Measurements from ENCODE around the gene CDH4.

The CDH4 gene

DNA sequence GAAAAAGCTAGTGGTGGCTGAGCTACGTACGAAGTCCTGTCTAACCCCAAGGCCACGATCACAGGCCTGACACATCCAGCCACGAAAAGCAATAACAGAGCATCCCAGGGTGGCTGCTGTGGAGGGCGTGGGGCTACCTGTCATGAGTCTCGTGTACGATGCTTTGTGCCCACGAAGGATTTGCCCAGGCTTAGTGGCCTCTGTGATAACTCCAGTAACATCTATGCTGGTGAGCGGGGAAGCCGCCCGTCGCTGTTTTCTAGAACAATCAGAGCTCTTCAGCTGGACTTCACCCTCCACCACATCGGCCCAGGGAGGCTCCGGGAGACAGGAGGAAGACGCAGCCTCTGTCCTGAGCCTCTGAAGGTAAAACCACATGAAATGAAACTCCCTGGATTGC is 563.1 kb downstream of the CDH4 start:
- no peaks in the 10 kb centered on the region for H3K4me1 ChIP-seq (ENCODE audit: control insufficient read depth in 5 of 5, insufficient read depth in 5 of 5, low read length in 5 of 5)
- no peak overlapping the region for H3K27ac ChIP-seq (ENCODE audit: low read depth, low read length)
- H3K9ac ChIP-seq (ENCODE audit: low read length in 5 of 5) = no peak overlapping the region
- no peaks in the 10 kb centered on the region for H3K36me3 ChIP-seq (ENCODE audit: control insufficient read depth in 5 of 5, insufficient read depth in 5 of 5, low read length in 5 of 5)
- H3K9me3 ChIP-seq (ENCODE audit: control insufficient read depth in 5 of 5, low read length in 5 of 5) = no peaks in the 10 kb centered on the region
- H3K27me3 ChIP-seq (ENCODE audit: control insufficient read depth in 5 of 5, insufficient read depth in 4 of 5, low read length in 5 of 5) = peaks cover 3 to 17% (median 10%) of the 10 kb centered on the region in 5 donors
- no peak overlapping the region for H3K4me3 ChIP-seq (ENCODE audit: low read depth in 1 of 5, low read length in 5 of 5)

GRCh38 chr20:61815678-61816077 is 563.6 kb downstream of the CDH4 start:
- Histone ChIP-seq H3K9me3 (ENCODE audit: control insufficient read depth in 5 of 5, low read length in 5 of 5) (no peaks in the 10 kb centered on the region), H3K36me3 (ENCODE audit: control insufficient read depth in 5 of 5, insufficient read depth in 5 of 5, low read length in 5 of 5) (no peaks in the 10 kb centered on the region), H3K9ac (ENCODE audit: low read length in 5 of 5) (no peak overlapping the region), H3K4me1 (ENCODE audit: control insufficient read depth in 5 of 5, insufficient read depth in 5 of 5, low read length in 5 of 5) (no peaks in the 10 kb centered on the region), H3K27me3 (ENCODE audit: control insufficient read depth in 5 of 5, insufficient read depth in 4 of 5, low read length in 5 of 5) (peaks cover 3 to 17% (median 10%) of the 10 kb centered on the region in 5 donors), H3K4me3 (ENCODE audit: low read depth in 1 of 5, low read length in 5 of 5) (no peak overlapping the region), H3K27ac (ENCODE audit: low read depth, low read length) (no peak overlapping the region)

DNA sequence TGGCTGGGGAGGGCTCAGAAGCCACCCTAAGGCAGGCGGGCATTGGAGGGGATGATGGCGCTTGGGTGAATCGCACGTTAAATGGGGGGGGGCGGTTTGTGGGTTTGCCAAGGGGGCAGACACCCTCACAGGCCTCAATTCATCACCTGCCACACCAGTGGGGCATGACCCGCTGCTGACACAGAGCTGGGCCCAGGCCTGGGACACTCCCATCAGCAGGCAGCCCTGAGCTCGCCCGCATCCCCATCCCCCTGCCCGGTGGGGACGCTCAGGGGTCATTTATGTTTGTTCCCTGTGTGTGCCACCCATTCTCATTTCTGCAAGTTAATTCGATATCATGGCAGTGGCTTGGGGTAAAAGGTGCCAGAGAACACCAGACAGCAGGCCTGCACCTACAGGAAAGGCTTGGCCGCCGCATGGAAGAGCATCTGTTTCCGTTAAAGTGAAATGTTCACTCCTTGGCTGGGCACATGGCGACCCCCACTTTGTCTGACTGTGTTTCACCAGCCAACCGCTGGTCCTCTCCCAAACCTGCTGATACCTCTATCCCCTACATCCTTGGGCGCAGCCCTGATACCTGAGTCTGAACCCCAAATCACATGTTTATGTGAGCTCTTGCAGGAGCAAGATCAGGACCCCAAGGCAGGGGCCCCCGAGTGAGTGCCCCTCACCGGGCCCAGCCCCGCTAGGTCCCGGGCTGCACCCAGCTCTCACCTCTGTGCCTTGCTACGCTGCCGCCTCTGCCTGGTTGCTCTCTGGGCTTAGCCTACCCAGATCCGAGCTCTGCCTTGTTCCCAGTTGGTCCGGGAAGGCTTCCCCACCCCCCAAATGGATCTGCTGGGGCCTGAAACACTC is 564.8 kb downstream of the CDH4 start:
- H3K9ac ChIP-seq (ENCODE audit: low read length in 5 of 5) = no peak overlapping the region
- peaks cover 3 to 18% (median 13%) of the 10 kb centered on the region in 5 donors for H3K27me3 ChIP-seq (ENCODE audit: control insufficient read depth in 5 of 5, insufficient read depth in 4 of 5, low read length in 5 of 5)
- H3K4me3 ChIP-seq (ENCODE audit: low read depth in 1 of 5, low read length in 5 of 5) = no peak overlapping the region
- H3K9me3 ChIP-seq (ENCODE audit: control insufficient read depth in 5 of 5, low read length in 5 of 5) = no peaks in the 10 kb centered on the region
- H3K27ac ChIP-seq (ENCODE audit: low read depth, low read length) = no peak overlapping the region
- no peaks in the 10 kb centered on the region for H3K4me1 ChIP-seq (ENCODE audit: control insufficient read depth in 5 of 5, insufficient read depth in 5 of 5, low read length in 5 of 5)
- H3K36me3 ChIP-seq (ENCODE audit: control insufficient read depth in 5 of 5, insufficient read depth in 5 of 5, low read length in 5 of 5) = no peaks in the 10 kb centered on the region

DNA sequence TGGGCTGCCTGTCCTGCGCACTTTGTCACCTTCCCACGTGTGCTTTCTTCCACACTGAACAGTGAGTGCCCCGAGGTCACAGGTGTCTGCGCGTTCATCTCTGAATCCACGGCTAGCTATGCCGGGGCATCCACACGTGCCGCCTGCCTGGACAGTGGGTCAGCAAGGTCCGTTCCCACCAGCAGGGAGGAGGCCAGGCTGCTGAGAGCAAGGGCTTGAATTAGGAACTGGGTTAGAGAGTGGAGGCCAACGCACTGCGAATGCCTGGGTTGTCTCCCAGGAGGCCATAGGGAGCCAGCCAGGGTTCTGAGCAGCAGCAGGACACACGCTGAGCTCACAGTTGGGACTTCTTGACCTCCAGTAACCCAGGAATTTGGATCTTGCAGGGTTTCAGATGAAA is 565.5 kb downstream of the CDH4 start:
- Histone ChIP-seq H3K9ac (ENCODE audit: low read length in 5 of 5) (no peak overlapping the region), H3K36me3 (ENCODE audit: control insufficient read depth in 5 of 5, insufficient read depth in 5 of 5, low read length in 5 of 5) (no peaks in the 10 kb centered on the region), H3K4me3 (ENCODE audit: low read depth in 1 of 5, low read length in 5 of 5) (no peak overlapping the region), H3K27ac (ENCODE audit: low read depth, low read length) (no peak overlapping the region), H3K27me3 (ENCODE audit: control insufficient read depth in 5 of 5, insufficient read depth in 4 of 5, low read length in 5 of 5) (peaks cover 2 to 18% (median 13%) of the 10 kb centered on the region in 5 donors), H3K4me1 (ENCODE audit: control insufficient read depth in 5 of 5, insufficient read depth in 5 of 5, low read length in 5 of 5) (no peaks in the 10 kb centered on the region), H3K9me3 (ENCODE audit: control insufficient read depth in 5 of 5, low read length in 5 of 5) (peaks cover 0 to 3% (median 0%) of the 10 kb centered on the region in 5 donors)

DNA sequence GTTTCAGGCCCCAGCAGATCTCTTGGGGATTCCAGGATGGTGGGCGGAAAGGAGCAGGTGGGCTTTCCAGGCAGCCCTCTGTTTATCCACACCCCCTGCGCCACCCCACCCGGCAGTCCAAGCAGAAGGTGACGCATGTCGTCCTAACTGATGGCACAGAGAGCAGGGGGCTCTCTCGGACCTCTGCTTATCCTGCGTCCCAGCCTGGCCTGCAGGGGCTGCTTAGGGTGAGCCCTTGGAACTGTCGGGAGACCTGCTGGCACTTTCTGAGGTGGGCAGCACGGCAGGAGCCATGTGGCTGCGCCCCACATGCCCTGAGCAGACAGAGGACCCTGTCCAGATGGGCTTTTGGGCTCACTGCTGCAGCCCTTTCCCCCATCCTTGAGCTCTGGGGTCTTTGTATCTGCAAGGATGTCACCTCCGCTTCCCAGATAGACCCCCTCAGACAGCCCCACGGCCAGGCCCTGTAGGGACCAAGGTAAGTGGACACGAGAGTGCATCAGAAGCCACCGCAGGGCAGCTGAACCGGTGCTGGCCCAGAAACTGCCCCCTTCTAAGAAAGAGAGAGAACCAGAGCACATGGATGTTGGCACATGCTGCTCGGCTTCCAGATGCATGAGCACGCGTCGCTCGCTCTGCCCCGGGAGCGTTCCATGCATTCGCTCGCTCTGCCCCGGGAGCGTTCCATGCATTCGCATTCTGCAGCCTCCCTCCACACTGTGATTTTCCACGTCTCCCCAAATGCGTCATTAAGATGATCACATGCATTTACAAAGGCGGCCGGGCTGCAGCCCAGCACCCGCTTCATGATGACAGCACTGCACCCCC is 566.9 kb downstream of the CDH4 start:
- peaks cover 0 to 13% (median 11%) of the 10 kb centered on the region in 5 donors for H3K27me3 ChIP-seq (ENCODE audit: control insufficient read depth in 5 of 5, insufficient read depth in 4 of 5, low read length in 5 of 5)
- peaks cover 0 to 5% (median 0%) of the 10 kb centered on the region in 5 donors for H3K9me3 ChIP-seq (ENCODE audit: control insufficient read depth in 5 of 5, low read length in 5 of 5)
- H3K9ac ChIP-seq (ENCODE audit: low read length in 5 of 5) = no peak overlapping the region
- H3K27ac ChIP-seq (ENCODE audit: low read depth, low read length) = no peak overlapping the region
- H3K36me3 ChIP-seq (ENCODE audit: control insufficient read depth in 5 of 5, insufficient read depth in 5 of 5, low read length in 5 of 5) = no peaks in the 10 kb centered on the region
- no peak overlapping the region for H3K4me3 ChIP-seq (ENCODE audit: low read depth in 1 of 5, low read length in 5 of 5)
- no peaks in the 10 kb centered on the region for H3K4me1 ChIP-seq (ENCODE audit: control insufficient read depth in 5 of 5, insufficient read depth in 5 of 5, low read length in 5 of 5)

DNA sequence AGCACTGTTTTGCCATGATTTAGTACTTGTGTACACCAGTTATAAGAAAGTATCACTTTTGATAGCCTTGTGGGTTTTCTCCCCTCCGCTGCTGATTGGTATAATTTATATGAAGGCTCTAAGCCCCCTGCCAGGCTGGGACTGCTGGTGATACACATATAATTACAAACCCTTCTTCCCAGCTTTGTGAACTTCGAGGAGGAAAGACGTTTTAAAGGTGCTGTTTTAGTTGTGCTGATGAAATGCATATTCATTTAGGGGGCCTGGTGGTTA is 567.4 kb downstream of the CDH4 start:
- Histone ChIP-seq H3K36me3 (ENCODE audit: control insufficient read depth in 5 of 5, insufficient read depth in 5 of 5, low read length in 5 of 5) (no peaks in the 10 kb centered on the region), H3K27me3 (ENCODE audit: control insufficient read depth in 5 of 5, insufficient read depth in 4 of 5, low read length in 5 of 5) (peaks cover 0 to 10% (median 7%) of the 10 kb centered on the region in 5 donors), H3K9me3 (ENCODE audit: control insufficient read depth in 5 of 5, low read length in 5 of 5) (peaks cover 0 to 5% (median 0%) of the 10 kb centered on the region in 5 donors), H3K27ac (ENCODE audit: low read depth, low read length) (no peak overlapping the region), H3K9ac (ENCODE audit: low read length in 5 of 5) (no peak overlapping the region), H3K4me1 (ENCODE audit: control insufficient read depth in 5 of 5, insufficient read depth in 5 of 5, low read length in 5 of 5) (no peaks in the 10 kb centered on the region), H3K4me3 (ENCODE audit: low read depth in 1 of 5, low read length in 5 of 5) (no peak overlapping the region)

DNA sequence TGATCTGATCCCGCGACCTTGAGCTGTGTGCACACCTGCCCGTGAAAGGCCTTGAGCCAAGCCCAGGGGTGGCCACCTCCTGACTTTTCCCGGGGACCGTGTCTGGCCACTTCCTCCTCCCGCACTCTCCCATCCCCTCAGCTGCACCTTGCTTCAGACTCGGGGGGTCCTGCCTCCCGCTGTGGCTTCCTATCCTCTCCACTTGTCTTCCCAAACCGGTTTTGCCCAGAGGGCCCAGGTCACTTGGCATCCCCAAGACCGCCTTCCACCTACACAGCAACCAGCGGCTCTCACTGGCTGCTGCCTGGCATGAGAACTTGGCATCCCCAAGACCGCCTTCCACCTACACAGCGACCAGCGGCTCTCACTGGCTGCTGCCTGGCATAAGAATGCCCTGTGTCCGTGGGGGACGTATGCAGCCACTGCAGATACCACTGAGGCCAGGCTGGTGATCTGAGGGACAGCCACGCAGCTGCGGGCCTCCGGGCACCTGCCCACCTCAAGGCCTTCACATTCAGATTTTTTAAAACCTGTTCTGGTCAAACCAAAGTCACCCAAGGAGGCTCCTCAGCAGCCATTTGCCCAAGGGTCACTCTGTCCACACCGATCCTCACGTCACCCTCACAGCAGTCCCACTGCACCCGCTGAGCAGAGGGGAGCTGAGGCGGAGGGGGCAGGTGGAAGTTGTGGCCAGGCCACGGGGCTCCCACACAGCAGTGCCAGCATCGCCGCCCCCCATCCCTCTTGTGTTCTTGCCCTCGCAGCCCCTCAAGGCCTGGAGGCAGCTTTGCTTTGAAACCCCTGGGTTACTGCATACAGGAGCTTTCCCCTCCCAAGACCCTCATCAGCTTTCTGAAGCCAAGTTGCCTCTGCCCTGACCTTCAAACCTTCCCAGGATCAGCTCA is 568.1 kb downstream of the CDH4 start:
- H3K36me3 ChIP-seq (ENCODE audit: control insufficient read depth in 5 of 5, insufficient read depth in 5 of 5, low read length in 5 of 5) = no peaks in the 10 kb centered on the region
- H3K4me1 ChIP-seq (ENCODE audit: control insufficient read depth in 5 of 5, insufficient read depth in 5 of 5, low read length in 5 of 5) = no peaks in the 10 kb centered on the region
- peaks cover 0 to 10% (median 5%) of the 10 kb centered on the region in 5 donors for H3K27me3 ChIP-seq (ENCODE audit: control insufficient read depth in 5 of 5, insufficient read depth in 4 of 5, low read length in 5 of 5)
- no peak overlapping the region for H3K4me3 ChIP-seq (ENCODE audit: low read depth in 1 of 5, low read length in 5 of 5)
- H3K27ac ChIP-seq (ENCODE audit: low read depth, low read length) = no peak overlapping the region
- H3K9me3 ChIP-seq (ENCODE audit: control insufficient read depth in 5 of 5, low read length in 5 of 5) = peaks cover 0 to 5% (median 0%) of the 10 kb centered on the region in 5 donors
- H3K9ac ChIP-seq (ENCODE audit: low read length in 5 of 5) = no peak overlapping the region

DNA sequence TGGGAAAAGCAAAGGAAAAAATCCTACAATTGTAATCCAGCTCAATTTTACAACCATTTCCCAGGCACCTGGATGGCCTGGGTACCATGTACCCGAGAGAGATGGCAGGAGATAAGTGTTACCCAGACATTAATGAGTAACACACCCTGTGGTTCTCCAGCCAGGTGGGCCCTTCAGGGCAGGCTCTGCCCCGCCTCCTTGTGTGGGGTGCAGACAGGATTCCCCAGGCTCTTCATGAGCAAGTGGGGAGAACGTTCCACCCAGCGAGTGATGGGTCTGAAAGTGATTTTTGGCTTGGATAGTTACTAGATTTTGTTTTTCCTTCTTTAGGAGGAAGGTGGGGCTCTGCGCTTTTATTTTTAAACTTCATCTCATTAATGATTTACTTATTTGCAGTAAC is 569.7 kb downstream of the CDH4 start:
- H3K36me3 ChIP-seq (ENCODE audit: control insufficient read depth in 5 of 5, insufficient read depth in 5 of 5, low read length in 5 of 5) = no peaks in the 10 kb centered on the region
- H3K27me3 ChIP-seq (ENCODE audit: control insufficient read depth in 5 of 5, insufficient read depth in 4 of 5, low read length in 5 of 5) = peaks cover 0 to 10% (median 5%) of the 10 kb centered on the region in 5 donors
- no peaks in the 10 kb centered on the region for H3K4me1 ChIP-seq (ENCODE audit: control insufficient read depth in 5 of 5, insufficient read depth in 5 of 5, low read length in 5 of 5)
- peaks cover 0 to 5% (median 0%) of the 10 kb centered on the region in 5 donors for H3K9me3 ChIP-seq (ENCODE audit: control insufficient read depth in 5 of 5, low read length in 5 of 5)
- H3K4me3 ChIP-seq (ENCODE audit: low read depth in 1 of 5, low read length in 5 of 5) = no peak overlapping the region
- H3K9ac ChIP-seq (ENCODE audit: low read length in 5 of 5) = no peak overlapping the region
- H3K27ac ChIP-seq (ENCODE audit: low read depth, low read length) = no peak overlapping the region

DNA sequence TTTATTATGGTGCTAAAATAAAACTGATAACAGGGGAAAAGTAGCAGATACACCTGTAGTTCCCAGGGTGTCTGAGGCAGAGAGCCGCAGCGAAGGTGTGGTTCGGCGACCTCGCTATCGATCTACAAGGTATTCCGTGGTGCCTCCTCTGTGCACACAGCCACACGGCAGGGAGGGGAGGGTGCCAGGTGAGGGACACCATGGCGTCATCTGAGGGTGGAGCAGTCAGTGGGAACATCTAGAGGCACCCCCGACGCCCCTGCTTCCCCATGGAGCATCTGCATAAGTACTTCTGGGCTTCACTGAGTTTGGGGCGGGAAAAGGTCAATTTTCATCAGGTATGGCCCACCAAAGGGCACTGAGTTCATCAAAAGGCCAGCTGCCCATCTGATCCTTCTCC is 570.3 kb downstream of the CDH4 start:
- peaks cover 0 to 10% (median 5%) of the 10 kb centered on the region in 5 donors for H3K27me3 ChIP-seq (ENCODE audit: control insufficient read depth in 5 of 5, insufficient read depth in 4 of 5, low read length in 5 of 5)
- H3K4me3 ChIP-seq (ENCODE audit: low read depth in 1 of 5, low read length in 5 of 5) = no peak overlapping the region
- peaks cover 0 to 5% (median 0%) of the 10 kb centered on the region in 5 donors for H3K9me3 ChIP-seq (ENCODE audit: control insufficient read depth in 5 of 5, low read length in 5 of 5)
- no peaks in the 10 kb centered on the region for H3K36me3 ChIP-seq (ENCODE audit: control insufficient read depth in 5 of 5, insufficient read depth in 5 of 5, low read length in 5 of 5)
- H3K9ac ChIP-seq (ENCODE audit: low read length in 5 of 5) = no peak overlapping the region
- no peaks in the 10 kb centered on the region for H3K4me1 ChIP-seq (ENCODE audit: control insufficient read depth in 5 of 5, insufficient read depth in 5 of 5, low read length in 5 of 5)
- H3K27ac ChIP-seq (ENCODE audit: low read depth, low read length) = no peak overlapping the region

All from subcutaneous abdominal adipose tissue (tissue), 5 donors.